Adipocyte (in vitro differentiated cells): ENCODE results near the gene OBSCN.

Source experiments
- DNase-seq: peaks from one replicate; pipeline ENCODE4 v3.0.0-alpha.2; 2015; ENCODE audit warnings: low read depth
- H3K27me3 ChIP-seq: replicated peaks from 2 replicates; pipeline ENCODE4 v1.7.0; 2013; ENCODE audit warnings: mild to moderate bottlenecking, low read length, moderate library complexity; ENCODE audit not compliant: control insufficient read depth, insufficient read depth
- H3K36me3 ChIP-seq: 2 replicates; pipeline ENCODE4 v1.7.0; 2013; ENCODE audit warnings: low read length, mild to moderate bottlenecking, moderate library complexity; ENCODE audit not compliant: control insufficient read depth, insufficient read depth, severe bottlenecking
- H3K4me1 ChIP-seq: 2 replicates; pipeline ENCODE4 v1.7.0; 2013; ENCODE audit warnings: mild to moderate bottlenecking, low read length, moderate library complexity; ENCODE audit not compliant: control insufficient read depth, insufficient read depth
- H3K4me3 ChIP-seq: 2 replicates; pipeline ENCODE4 v1.7.0; 2013; ENCODE audit warnings: mild to moderate bottlenecking, low read length, moderate library complexity
- H3K9ac ChIP-seq: 2 replicates; pipeline ENCODE4 v1.7.0; 2013; ENCODE audit warnings: mild to moderate bottlenecking, low read length, moderate library complexity
- H3K9me3 ChIP-seq: 2 replicates; pipeline ENCODE4 v1.7.0; 2013; ENCODE audit warnings: mild to moderate bottlenecking, low read length, moderate library complexity; ENCODE audit not compliant: control insufficient read depth

The OBSCN gene

GRCh38 chr1:228403231-228403631 lies 195.4 kb downstream of the OBSCN start:
- Histone ChIP-seq H3K9me3 (no peaks in the 10 kb centered on the region), H3K9ac (no peak overlapping the region), H3K4me3 (no peak overlapping the region), H3K4me1 (peaks cover 25% of the 10 kb centered on the region), H3K36me3 (peaks cover 21% of the 10 kb centered on the region), H3K27me3 (no peaks in the 10 kb centered on the region)
- DNase-seq: no peak

DNA sequence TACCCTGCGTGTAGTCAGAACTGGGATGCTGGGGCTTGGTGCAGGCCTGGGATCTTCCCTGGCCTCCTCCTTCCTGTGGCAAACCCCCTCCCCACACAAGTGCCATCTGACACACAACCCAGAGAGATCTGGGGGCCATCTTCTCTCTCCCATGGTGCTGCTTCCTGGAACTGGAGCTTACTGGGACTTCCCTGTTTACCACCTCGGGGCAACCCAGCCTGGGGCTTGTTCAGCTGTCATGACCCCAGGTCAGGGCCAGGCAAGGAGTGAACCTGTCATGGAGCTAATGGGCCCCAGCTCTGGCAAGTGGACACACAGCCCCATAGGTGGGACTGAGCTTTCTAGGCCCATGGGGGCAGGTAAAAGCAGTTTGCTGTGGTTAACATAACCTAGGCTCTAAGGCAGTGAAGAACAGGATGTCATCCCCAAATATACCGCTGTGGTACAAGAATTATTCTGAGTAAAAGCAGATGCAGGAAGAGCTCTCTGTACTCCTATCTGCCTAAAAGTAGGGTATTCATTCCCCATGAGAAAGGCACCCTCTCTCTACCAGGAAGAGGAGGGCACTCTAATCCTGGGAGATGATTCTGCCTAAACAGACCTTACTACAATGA lies 196.4 kb downstream of the OBSCN start:
- Histone ChIP-seq H3K9me3 (no peaks in the 10 kb centered on the region), H3K36me3 (peaks cover 20% of the 10 kb centered on the region), H3K4me3 (peak overlapping the region; percentile 94), H3K27me3 (no peaks in the 10 kb centered on the region), H3K9ac (peak overlapping the region; percentile 93), H3K4me1 (peaks cover 25% of the 10 kb centered on the region)
- DNase-seq: no peak

DNA sequence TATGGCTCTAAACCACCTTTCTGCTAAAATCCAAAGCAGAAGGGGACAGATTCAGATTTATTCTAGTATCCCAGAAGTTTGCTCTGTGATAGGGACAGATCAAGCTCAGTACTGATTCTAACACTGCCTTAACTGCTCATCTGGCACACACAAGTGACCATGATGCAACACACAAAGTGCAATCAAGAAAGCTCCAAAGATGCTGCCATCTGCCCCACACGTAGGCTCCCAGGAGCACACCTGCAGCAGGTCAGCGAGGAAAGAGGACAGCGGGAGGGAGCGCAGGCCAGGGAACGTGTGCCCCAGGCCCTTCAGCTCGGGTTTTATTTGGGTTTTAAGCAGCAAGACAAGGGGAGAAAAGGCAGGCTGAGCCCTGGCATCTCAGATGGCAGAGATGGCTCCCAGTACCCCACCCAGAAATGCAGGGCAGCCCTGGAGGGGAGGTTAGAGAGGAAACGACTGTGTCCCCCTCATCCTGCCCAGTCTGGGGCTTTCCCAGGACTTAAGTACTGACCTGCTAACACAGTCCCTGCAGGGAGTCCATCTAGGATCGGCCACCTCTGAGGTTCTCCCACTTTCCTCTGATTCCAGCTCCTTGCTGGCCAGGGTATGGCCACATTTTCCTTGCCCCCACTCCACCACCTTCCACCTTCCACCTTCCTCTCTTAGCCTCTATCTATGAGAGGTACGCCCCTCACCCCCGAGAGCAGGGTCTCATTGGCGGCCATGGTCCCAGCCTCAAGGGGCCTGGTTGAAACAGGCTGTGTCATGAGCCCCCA lies 197.5 kb downstream of the OBSCN start:
- DNase-seq: peak; percentile 40
- Histone ChIP-seq H3K27me3 (no peaks in the 10 kb centered on the region), H3K4me3 (peak overlapping the region; percentile 94), H3K4me1 (peaks cover 32% of the 10 kb centered on the region), H3K36me3 (peaks cover 18% of the 10 kb centered on the region), H3K9ac (peak overlapping the region; percentile 93), H3K9me3 (no peaks in the 10 kb centered on the region)

DNA sequence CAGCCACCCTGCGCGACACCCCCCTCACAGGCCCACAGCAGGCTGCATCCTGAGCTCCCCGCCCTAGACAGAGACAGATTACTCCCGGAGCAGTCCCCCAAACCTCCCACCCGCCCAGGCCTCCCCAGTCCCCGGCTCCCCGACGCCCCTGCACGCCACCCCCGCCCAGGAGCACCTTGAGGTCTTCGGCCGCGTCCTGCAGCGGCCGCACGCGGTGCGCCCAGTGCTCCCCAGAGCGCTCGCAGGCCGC lies 198.1 kb downstream of the OBSCN start:
- Histone ChIP-seq H3K27me3 (no peaks in the 10 kb centered on the region), H3K36me3 (peaks cover 13% of the 10 kb centered on the region), H3K9me3 (no peaks in the 10 kb centered on the region), H3K4me1 (peaks cover 32% of the 10 kb centered on the region), H3K4me3 (peak overlapping the region; percentile 94), H3K9ac (peak overlapping the region; percentile 93)
- no peak for DNase-seq

- Histone ChIP-seq H3K4me3 (peak overlapping the region; percentile 89), H3K27me3 (no peaks in the 10 kb centered on the region), H3K9me3 (no peaks in the 10 kb centered on the region), H3K9ac (peak overlapping the region; percentile 89), H3K36me3 (peaks cover 12% of the 10 kb centered on the region), H3K4me1 (peaks cover 32% of the 10 kb centered on the region)
- DNase-seq: peak; percentile 10
These were observed 199.5 kb downstream of the OBSCN start for GRCh38 chr1:228407106-228408040.

DNA sequence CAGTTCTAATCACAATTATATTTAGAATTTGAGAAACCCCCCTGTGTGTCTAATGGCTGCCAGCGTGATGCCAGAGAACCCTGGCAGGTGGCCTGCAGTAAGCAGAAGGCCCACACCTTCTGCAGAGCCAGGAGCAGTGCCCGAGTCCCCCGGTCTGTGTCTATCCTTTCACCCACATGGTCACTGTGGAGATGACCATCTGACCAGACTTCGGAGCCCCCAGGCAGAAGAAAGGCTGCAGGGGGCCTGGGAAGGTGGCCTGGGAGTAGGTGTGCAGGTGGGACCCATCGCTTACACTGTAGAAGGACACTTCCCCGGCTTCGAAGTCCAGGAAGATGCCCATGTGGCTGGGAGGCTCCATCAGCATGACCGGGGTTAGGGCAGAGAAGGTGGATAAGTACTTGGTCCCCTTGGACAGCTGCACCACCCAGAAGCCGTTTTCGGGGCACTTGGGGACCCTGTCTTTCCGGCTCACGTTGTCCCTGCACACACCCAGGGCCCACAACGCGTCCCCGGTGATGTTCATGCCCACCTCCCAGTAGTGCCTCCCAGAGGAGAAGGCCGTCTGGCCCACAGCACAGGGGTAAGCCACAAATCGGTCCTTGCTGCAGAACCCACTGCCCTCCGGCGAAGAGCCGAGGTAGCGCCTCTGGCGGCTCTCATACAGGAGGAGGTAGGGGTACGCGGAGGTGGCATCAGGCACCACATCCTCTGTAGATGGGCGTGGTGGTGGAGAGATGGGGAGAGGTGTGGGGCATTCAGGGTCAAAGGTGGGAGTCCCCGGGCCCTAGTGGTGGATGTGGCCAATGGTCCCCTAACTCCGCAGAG lies 200.4 kb downstream of the OBSCN start:
- no peak for DNase-seq
- Histone ChIP-seq H3K9ac (no peak overlapping the region), H3K36me3 (peaks cover 4% of the 10 kb centered on the region), H3K4me1 (peaks cover 32% of the 10 kb centered on the region), H3K27me3 (no peaks in the 10 kb centered on the region), H3K4me3 (peak overlapping the region; percentile 89), H3K9me3 (no peaks in the 10 kb centered on the region)

DNA sequence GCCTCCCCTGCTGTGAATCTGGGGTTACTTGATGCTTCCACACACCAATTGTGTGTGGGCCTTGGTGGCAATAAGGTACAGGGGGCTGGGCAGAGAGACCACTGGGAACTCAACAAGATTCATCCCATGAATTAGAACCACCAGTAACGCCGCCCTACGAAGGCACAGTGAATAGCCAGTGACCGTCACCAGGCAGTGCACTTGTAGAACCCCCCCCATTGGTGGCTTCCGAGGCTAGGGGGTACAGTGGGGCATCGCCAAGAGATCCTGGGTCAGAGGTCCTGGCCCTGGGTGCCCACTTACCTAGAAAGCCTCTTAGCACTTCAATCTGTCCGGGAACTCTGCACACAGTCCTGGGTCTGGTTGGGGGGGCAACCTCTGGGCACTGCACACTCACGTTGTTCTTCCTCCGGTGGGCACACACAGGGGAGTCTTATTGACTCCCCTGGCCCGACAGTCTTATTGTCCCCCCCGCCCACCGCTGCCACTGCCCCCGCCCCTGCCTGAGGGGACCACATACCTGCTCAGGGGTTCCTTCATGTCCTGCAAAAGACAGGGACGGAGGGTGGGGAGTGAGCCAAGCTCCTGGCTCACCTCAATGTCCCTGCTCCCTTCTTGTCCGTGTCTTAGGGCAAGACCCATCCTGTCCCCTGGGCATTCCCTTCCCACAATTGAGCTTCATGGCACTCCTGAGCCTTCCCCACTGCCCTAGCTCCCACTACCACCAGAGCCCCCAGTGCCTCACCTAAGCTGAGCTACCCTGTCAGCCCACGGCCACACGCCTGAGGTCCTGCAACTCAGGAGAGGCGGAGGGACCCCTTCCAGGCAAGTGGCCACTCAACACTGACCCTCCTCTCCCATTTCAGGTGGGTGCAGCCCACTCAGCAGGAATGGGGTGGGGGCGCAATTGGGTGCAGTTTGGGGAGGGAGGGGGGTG lies 201.3 kb downstream of the OBSCN start:
- no peak overlapping the region for H3K9ac ChIP-seq
- H3K4me3 ChIP-seq: no peak overlapping the region
- peaks cover 29% of the 10 kb centered on the region for H3K4me1 ChIP-seq
- H3K27me3 ChIP-seq: no peaks in the 10 kb centered on the region
- no peaks in the 10 kb centered on the region for H3K9me3 ChIP-seq
- peaks cover 3% of the 10 kb centered on the region for H3K36me3 ChIP-seq
- no peak for DNase-seq

- no peak overlapping the region for H3K4me3 ChIP-seq
- H3K9me3 ChIP-seq: no peaks in the 10 kb centered on the region
- H3K4me1 ChIP-seq: peaks cover 20% of the 10 kb centered on the region
- DNase-seq: peak; percentile 57
- H3K9ac ChIP-seq: no peak overlapping the region
- no peaks in the 10 kb centered on the region for H3K27me3 ChIP-seq
- no peaks in the 10 kb centered on the region for H3K36me3 ChIP-seq
These were observed 202.2 kb downstream of the OBSCN start for GRCh38 chr1:228410015-228410414.

GRCh38 chr1:228410671-228411070 lies 202.8 kb downstream of the OBSCN start:
- no peak for DNase-seq
- Histone ChIP-seq H3K36me3 (no peaks in the 10 kb centered on the region), H3K27me3 (peaks cover 4% of the 10 kb centered on the region), H3K9me3 (no peaks in the 10 kb centered on the region), H3K9ac (no peak overlapping the region), H3K4me3 (no peak overlapping the region), H3K4me1 (peaks cover 14% of the 10 kb centered on the region)

- Histone ChIP-seq H3K4me1 (peaks cover 18% of the 10 kb centered on the region), H3K4me3 (no peak overlapping the region), H3K36me3 (no peaks in the 10 kb centered on the region), H3K9ac (no peak overlapping the region), H3K9me3 (no peaks in the 10 kb centered on the region), H3K27me3 (peaks cover 9% of the 10 kb centered on the region)
- no peak for DNase-seq
These were observed 203.3 kb downstream of the OBSCN start for GRCh38 chr1:228411121-228411520.
